Measurements from ENCODE around the gene SUPT3H. TPM values are rescaled to one million over a fixed set of nuclear protein-coding genes. Genes with fewer than 3 reads are reported as not detected.

The SUPT3H gene
- total and polyA plus RNA-seq, 2 of the 13 experiments (the other 11 are each of a cell fraction or from before 2014, with no cell fraction given), result 11.9 to 36.1 TPM

- TF ChIP-seq ARID4A (CRISPR knock-in tag; IDR thresholded peaks at IDR 0.05; ENCODE audit: borderline replicate concordance) (no peak), ZMAT3 (CRISPR knock-in tag; conservative IDR thresholded peaks at IDR 0.05) (no peak), CBFB (CRISPR knock-in tag; IDR thresholded peaks at IDR 0.05) (no peak), ZNF556 (CRISPR knock-in tag; IDR thresholded peaks at IDR 0.05; ENCODE audit: borderline replicate concordance) (no peak), NFKBIZ (CRISPR knock-in tag; IDR thresholded peaks at IDR 0.05) (no peak), ZBTB8A (CRISPR knock-in tag; IDR thresholded peaks at IDR 0.05; ENCODE audit: borderline replicate concordance, low read depth) (no peak), BORCS8-MEF2B (CRISPR knock-in tag; IDR thresholded peaks at IDR 0.05) (no peak), MAFF (IDR thresholded peaks at IDR 0.05; ENCODE audit: low read depth, low read length) (no peak)
These were observed 421.3 kb downstream of the SUPT3H start (continued) for GRCh38 chr6:44956396-44956795.

- CTCF ChIA-PET (ENCODE audit: low intra/inter-chr PET ratio, low total read pairs), result no interaction called here
- BruUV-seq (replicated peaks), result no TSS peak
- H3K9ac ChIP-seq (ENCODE audit: insufficient read depth, low read depth, low read length), result no peak overlapping the region
- no peak overlapping the region for H2AFZ ChIP-seq (ENCODE audit: low read length)
- peaks cover 3% of the 10 kb centered on the region for H3K9me3 ChIP-seq (ENCODE audit: low read length)
- H3K36me3 ChIP-seq (replicated peaks in 1 of 2; ENCODE audit: control insufficient read depth in 1 of 2, insufficient read depth in 2 of 2, low read length in 2 of 2), result peaks cover 0 to 4% of the 10 kb centered on the region in 2 experiments; a peak in 1 of 5 replicates
- FAIRE-seq (no peak), DNase-seq (ENCODE audit: low spot score) (no peak), ATAC-seq (no peak)
- H4K20me1 ChIP-seq (ENCODE audit: insufficient read depth, low read length), result no peaks in the 10 kb centered on the region
- intact Hi-C loops (cut with micrococcal nuclease; ENCODE audit: unreplicated experiment), result no loop called here
- no peaks in the 10 kb centered on the region for H3K79me2 ChIP-seq (ENCODE audit: insufficient read depth, low read length)
- H3K27me3 ChIP-seq (ENCODE audit: control insufficient read depth in 1 of 2, insufficient read depth in 2 of 2, low read length in 2 of 2), result no peaks in the 10 kb centered on the region
- H3K4me3 ChIP-seq (replicated peaks in 1 of 3; ENCODE audit: insufficient read depth in 1 of 3, low read depth in 2 of 3, low read length in 3 of 3), result no peak overlapping the region
- in situ Hi-C loops (cut with HindIII; ENCODE audit: extremely low pct_ligation_motif_present, low pct_unique_long_range_greater_than_20kb), result no loop called here
- H3K4me1 ChIP-seq (ENCODE audit: insufficient read depth, low read length), result peaks cover 17% of the 10 kb centered on the region
- no peak overlapping the region for H3K27ac ChIP-seq (ENCODE audit: extremely low read length, insufficient read depth, low read length)
- no peak overlapping the region for H3K4me2 ChIP-seq (ENCODE audit: low read depth, low read length)
- WGBS (ENCODE audit: low lambda C conversion rate), result 96% methylated on average over 6 of the region's 11 CpGs
- POLR2A ChIA-PET, result no interaction called here
- TF ChIP-seq RXRA (CRISPR knock-in tag; IDR thresholded peaks at IDR 0.05) (no peak), TGIF2 (CRISPR knock-in tag; IDR thresholded peaks at IDR 0.05) (no peak), ARNTL (CRISPR knock-in tag; IDR thresholded peaks at IDR 0.05) (no peak), NR2F6 (IDR thresholded peaks at IDR 0.05) (no peak), NR2F6 (CRISPR knock-in tag; IDR thresholded peaks at IDR 0.05) (no peak), DBP (CRISPR knock-in tag; IDR thresholded peaks at IDR 0.05; ENCODE audit: not compliant biosample characterization) (no peak), MXD3 (CRISPR knock-in tag; IDR thresholded peaks at IDR 0.05) (no peak), ZNF263 (CRISPR knock-in tag; IDR thresholded peaks at IDR 0.05) (no peak), ZNF512 (CRISPR knock-in tag; IDR thresholded peaks at IDR 0.05) (no peak)
These were observed 422.6 kb downstream of the SUPT3H start for GRCh38 chr6:44955145-44955544.

Measured in HepG2 (cell line).